Endothelial cell of hepatic sinusoid (primary cell): ENCODE results near the gene BATF3.

Source experiments
- in situ Hi-C: cut with HindIII; loops from 2 replicates; pipeline ENCODE4 v1.10.0; 2017; ENCODE audit warnings: low sequenced_read_pairs

The BATF3 gene

GRCh38 chr1:212710566-212710965, 10.9 kb upstream of the BATF3 start:
- in situ Hi-C loops, result no loop called here

- in situ Hi-C loops, result no loop called here
These were observed 4.4 kb upstream of the BATF3 start for GRCh38 chr1:212703991-212704564.

GRCh38 chr1:212702672-212703071, 3.0 kb upstream of the BATF3 start:
- in situ Hi-C loops, result no loop called here

- in situ Hi-C loops, result no loop called here
These were observed 2.3 kb upstream of the BATF3 start for GRCh38 chr1:212701910-212702309.

GRCh38 chr1:212700892-212701819, 1.5 kb upstream of the BATF3 start:
- in situ Hi-C loops, result no loop called here

GRCh38 chr1:212700223-212700891, 717 bp upstream of the BATF3 start:
- in situ Hi-C loops, result no loop called here

- in situ Hi-C loops, result loop anchor here (5.0 kb wide), 1 partner anchor 83 kb away; no protein-coding TSS in a partner anchor
These were observed 476 bp downstream of the BATF3 start for GRCh38 chr1:212699104-212699624.

- in situ Hi-C loops, result loop anchor here (5.0 kb wide), 1 partner anchor 84 kb away; no protein-coding TSS in a partner anchor
These were observed 1.1 kb downstream of the BATF3 start for GRCh38 chr1:212698467-212699103.

GRCh38 chr1:212696721-212697331, 2.8 kb downstream of the BATF3 start:
- in situ Hi-C loops, result loop anchor here (5.0 kb wide), 1 partner anchor 85 kb away; no protein-coding TSS in a partner anchor

GRCh38 chr1:212692774-212693644, 6.6 kb downstream of the BATF3 start:
- in situ Hi-C loops, result no loop called here

GRCh38 chr1:212691561-212692071, 8.0 kb downstream of the BATF3 start:
- in situ Hi-C loops, result no loop called here

GRCh38 chr1:212690816-212691403, 8.7 kb downstream of the BATF3 start:
- in situ Hi-C loops, result no loop called here

GRCh38 chr1:212689758-212690529, 9.7 kb downstream of the BATF3 start:
- in situ Hi-C loops, result no loop called here

- in situ Hi-C loops, result no loop called here
These were observed 10.4 kb downstream of the BATF3 start for GRCh38 chr1:212689196-212689725.

- in situ Hi-C loops, result no loop called here
These were observed 11.1 kb downstream of the BATF3 start for GRCh38 chr1:212688341-212689047.

GRCh38 chr1:212687811-212688210, 11.8 kb downstream of the BATF3 start:
- in situ Hi-C loops, result no loop called here

- in situ Hi-C loops, result no loop called here
These were observed 13.0 kb downstream of the BATF3 start for GRCh38 chr1:212686591-212686990.
